ENCODE results near the gene FIBP. TPM values are rescaled to one million over a fixed set of nuclear protein-coding genes. Genes with fewer than 3 reads are reported as not detected.

FIBP gene
- total RNA-seq: 10 to 100 TPM; 78.8 to 79.9 TPM

- CTCF ChIA-PET: interaction anchor here (0.7 to 10.5 kb wide), 33 partner anchors 9 to 342 kb away, joined by 3 to 283 read pairs (median 7); partner anchors contain the start of genes AP5B1, CFL1, CTSW and EFEMP2
- peak; percentile 75 for TF ChIP-seq CTCF (IDR thresholded peaks at IDR 0.05)
- DNase-seq: peak; percentile 98
- Mint-ChIP-seq H3K9me3 (no peaks in the 10 kb centered on the region), H3K36me3 (ENCODE audit: low read depth) (peaks cover 44% of the 10 kb centered on the region), H3K27me3 (no peaks in the 10 kb centered on the region), H3K4me1 (ENCODE audit: low read depth) (peaks cover 51% of the 10 kb centered on the region), H3K27ac (peak within 1 kb of the TSS; percentile 91), H3K4me3 (peak within 1 kb of the TSS; percentile 94)
- peak; percentile 68 for ATAC-seq
- intact Hi-C loops (cut with micrococcal nuclease): loop anchor here (5.0 kb wide), 2 partner anchors 39 to 99 kb away; no protein-coding TSS in a partner anchor
- POLR2A ChIA-PET: interaction anchor here (0.6 to 28.1 kb wide), 16 partner anchors 8 to 313 kb away, joined by 3 to 560 read pairs (median 4); partner anchors contain the start of genes C11orf68, CFL1, CTSW and DRAP1
These were observed at the start of gene FIBP for GRCh38 chr11:65888163-65888814. FIBP (minus strand) TSS chr11:65888471; CDS start chr11:65888418, 53 bp downstream.

- CTCF ChIA-PET: interaction anchor here (0.7 to 1.5 kb wide), 4 partner anchors 40 to 86 kb away, joined by 3 to 7 read pairs (median 4); no protein-coding TSS in a partner anchor
- Mint-ChIP-seq H3K27ac (no peak overlapping the region), H3K9me3 (no peaks in the 10 kb centered on the region), H3K4me1 (ENCODE audit: low read depth) (peaks cover 3% of the 10 kb centered on the region), H3K4me3 (no peak overlapping the region), H3K27me3 (no peaks in the 10 kb centered on the region), H3K36me3 (ENCODE audit: low read depth) (no peaks in the 10 kb centered on the region)
- DNase-seq (no peak), ATAC-seq (no peak)
- POLR2A ChIA-PET: interaction anchor here (1.1 kb wide), 1 partner anchor 9 kb away, joined by 3 read pairs; no protein-coding TSS in a partner anchor
- no peak for TF ChIP-seq CTCF (IDR thresholded peaks at IDR 0.05)
- intact Hi-C loops (cut with micrococcal nuclease): no loop called here
These were observed 49.5 kb upstream of the FIBP start for GRCh38 chr11:65937766-65938165.

GRCh38 chr11:65934014-65934413, 45.7 kb upstream of the FIBP start:
- no peak for DNase-seq
- H3K27me3 Mint-ChIP-seq: no peaks in the 10 kb centered on the region
- no peak overlapping the region for H3K4me3 Mint-ChIP-seq
- ChIA-PET POLR2A (interaction anchor here (0.6 kb wide), 1 partner anchor 44 kb away, joined by 3 read pairs; no protein-coding TSS in a partner anchor), CTCF (interaction anchor here (0.6 to 3.0 kb wide), 3 partner anchors 11 to 58 kb away, joined by 3 to 8 read pairs (median 4); no protein-coding TSS in a partner anchor)
- H3K9me3 Mint-ChIP-seq: no peaks in the 10 kb centered on the region
- intact Hi-C loops (cut with micrococcal nuclease): no loop called here
- no peaks in the 10 kb centered on the region for H3K36me3 Mint-ChIP-seq (ENCODE audit: low read depth)
- no peak for TF ChIP-seq CTCF (IDR thresholded peaks at IDR 0.05)
- H3K27ac Mint-ChIP-seq: no peak overlapping the region
- ATAC-seq: no peak
- H3K4me1 Mint-ChIP-seq (ENCODE audit: low read depth): peaks cover 24% of the 10 kb centered on the region

GRCh38 chr11:65932558-65932919, 44.3 kb upstream of the FIBP start:
- no peak for ATAC-seq
- DNase-seq: no peak
- CTCF ChIA-PET: interaction anchor here (0.7 to 3.2 kb wide), 14 partner anchors 10 to 153 kb away, joined by 3 to 15 read pairs (median 4); partner anchors contain the start of genes CCDC85B, FIBP and FOSL1
- Mint-ChIP-seq H3K4me1 (ENCODE audit: low read depth) (peaks cover 38% of the 10 kb centered on the region), H3K36me3 (ENCODE audit: low read depth) (no peaks in the 10 kb centered on the region), H3K27ac (no peak overlapping the region), H3K4me3 (no peak overlapping the region), H3K9me3 (no peaks in the 10 kb centered on the region), H3K27me3 (no peaks in the 10 kb centered on the region)
- TF ChIP-seq CTCF (IDR thresholded peaks at IDR 0.05): peak; percentile 55
- intact Hi-C loops (cut with micrococcal nuclease): no loop called here
- POLR2A ChIA-PET: interaction anchor here (0.7 to 1.5 kb wide), 3 partner anchors 37 to 44 kb away, joined by 3 read pairs; partner anchors contain the start of genes CCDC85B and FIBP
